ENCODE results near the gene PCGF2.
A peak's percentile ranks its signal among the peaks of the same experiment; 100 is the strongest.
"Not testable (repeated sequence)": the region's sequence is repeated elsewhere in the genome, so short reads cannot be mapped to it uniquely, and the experiment has no call there.

PCGF2 gene

DNA sequence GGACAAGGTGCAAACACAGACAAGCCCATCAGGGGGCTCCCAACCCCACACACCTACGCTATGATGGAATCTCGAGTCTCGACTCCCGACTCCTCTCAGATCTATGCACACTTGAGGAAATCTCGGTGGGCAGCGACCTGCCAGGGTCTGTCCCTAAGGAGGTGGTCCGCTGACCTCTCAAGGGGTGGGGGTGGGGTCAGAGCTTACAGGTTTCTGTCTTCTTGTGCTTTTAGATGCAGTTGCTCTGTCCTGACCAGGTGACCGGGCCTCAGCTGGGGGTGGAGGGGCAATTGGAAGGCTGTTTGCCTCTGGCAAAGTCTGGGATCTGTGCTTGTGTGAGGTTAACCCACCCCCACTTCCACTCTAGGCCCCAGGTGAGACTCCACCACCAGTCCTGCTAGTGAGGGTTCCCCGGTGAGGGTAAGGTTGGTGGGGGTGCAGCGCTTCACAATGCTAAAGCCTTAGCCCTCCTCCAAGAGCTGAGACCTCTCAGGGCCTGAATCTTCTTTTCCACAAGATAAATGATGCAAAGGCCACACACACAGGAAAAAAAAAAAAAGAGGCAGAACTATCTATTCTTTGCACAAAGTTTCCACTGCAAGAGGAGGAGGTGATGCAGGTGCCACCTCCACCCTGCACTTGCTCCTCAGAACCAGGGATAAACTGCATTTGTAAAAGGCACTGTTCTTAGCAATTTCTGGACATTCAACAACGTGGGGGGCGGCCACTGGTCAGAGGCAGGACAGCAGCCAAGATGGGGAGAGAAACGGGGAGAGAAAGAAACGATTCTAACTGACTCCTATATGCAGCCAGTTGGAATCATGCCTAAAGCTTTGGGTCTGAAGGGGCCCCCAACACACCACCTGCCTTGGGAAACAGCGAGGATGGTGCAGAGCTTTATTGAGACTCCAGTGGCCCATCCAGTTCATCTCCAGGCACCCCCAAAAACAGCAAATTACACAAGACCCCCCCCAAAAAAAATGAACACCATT is 13.9 kb downstream of the PCGF2 start:
- peak; percentile 32 for DNase-seq

DNA sequence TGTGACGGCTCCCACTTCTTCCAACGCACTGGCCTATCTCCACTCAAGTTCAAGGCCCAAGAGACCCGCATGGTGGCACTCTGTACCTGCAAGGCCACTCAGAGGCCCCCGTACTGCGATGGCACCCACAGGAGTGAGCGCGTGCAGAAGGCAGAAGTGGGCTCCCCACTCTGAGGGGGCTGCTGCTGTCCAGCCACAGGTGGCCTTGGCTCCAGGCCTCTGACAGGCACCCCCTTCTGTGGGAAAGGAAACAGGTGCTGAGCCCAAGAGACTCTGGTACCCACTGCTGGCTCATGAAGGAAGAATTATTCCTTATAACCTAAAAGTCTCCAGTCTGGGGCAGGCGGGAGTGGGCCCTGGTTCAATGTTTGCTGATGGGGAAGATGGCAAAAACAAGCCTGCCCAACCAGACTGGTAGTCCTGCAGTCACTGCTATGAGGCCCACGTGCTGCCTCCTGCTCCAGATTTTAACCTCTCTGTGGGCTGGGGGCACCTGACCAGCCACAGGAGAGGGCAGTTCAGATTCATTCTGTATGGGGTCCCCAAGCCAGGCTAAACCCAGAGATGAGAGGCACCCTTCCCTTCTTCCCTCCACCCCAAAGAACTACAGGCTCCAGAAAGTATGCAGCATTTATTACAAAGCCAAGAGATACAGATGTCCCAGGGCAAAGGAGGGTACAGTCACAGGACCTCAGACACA is 14.7 kb downstream of the PCGF2 start:
- DNase-seq: peak; percentile 19

- peak; percentile 23 for DNase-seq
These were observed 15.5 kb downstream of the PCGF2 start for GRCh38 chr17:38732376-38733281.

- DNase-seq: peak; percentile 46
These were observed 16.4 kb downstream of the PCGF2 start for GRCh38 chr17:38731526-38732294.

DNA sequence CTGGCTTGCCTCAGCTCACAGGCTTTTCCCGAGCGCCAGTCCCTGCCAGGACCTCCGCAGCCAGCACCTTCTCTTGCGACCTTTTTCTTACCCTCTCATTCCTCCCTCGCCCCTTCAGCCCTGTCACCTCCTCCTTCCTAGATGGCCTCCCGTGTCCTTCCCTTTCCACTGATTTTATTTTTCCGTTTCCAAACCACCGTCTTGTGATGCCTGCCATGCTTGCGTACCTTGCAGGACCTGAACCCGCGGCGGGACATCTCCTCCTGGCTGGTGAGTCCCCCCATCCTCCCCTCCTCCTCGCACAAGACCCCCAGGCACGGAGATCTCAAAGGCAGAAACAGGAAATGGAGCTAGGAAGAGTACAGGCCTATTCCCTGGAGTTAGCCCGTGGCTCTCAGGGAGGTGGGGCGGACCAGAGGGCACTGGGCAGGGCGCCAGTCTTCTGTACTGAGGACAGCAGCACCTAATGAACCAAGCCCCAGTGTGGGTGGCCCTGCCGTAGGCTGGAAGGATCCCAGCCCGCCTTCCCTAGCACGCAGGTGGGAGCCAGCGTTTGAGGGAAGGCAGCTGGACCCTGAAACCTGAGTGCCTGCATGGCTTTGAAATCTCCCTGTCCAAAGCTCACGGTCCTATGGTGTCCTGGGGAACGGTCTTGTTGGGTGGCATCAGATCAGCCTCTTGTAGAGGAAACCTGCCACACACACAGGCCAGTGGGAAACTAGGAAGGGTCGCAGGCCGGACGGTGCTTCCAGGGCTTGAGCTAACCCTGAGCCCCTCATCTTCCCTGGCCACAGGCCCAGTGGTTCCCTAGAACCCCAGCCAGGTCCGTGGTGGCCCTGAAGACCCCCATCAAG is 17.4 kb downstream of the PCGF2 start:
- peak; percentile 64 for DNase-seq

GRCh38 chr17:38729886-38730525 is 18.1 kb downstream of the PCGF2 start, which contains the start of gene CISD3:
CISD3 (plus strand) TSS chr17:38730341; CDS start chr17:38730359, 18 bp downstream.
- DNase-seq: peak; percentile 88

DNA sequence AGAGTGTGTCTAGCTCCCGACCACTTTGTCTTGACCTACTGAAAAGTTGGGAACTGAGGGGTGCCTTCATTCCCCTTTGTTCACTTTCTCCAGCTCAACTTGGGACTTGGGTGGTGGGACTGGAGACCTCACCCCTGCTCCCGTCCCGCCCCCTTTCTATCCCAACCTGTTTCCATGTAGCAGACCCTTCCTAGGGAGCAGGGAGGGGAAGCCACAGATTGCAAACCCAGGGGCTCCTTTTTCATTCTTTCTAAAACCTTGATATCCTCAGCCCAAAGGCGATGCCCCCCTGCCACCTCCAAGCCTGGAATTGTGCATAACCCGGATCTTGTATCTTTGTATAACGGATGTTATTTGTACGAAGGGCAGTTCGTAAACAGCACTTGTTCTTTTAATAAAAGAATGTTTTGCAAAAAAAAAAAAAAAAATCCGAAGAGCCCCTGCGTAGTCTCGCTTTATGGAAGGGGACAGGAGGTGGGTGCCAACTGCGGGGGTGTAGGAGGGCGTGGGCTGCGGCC is 18.7 kb downstream of the PCGF2 start:
- DNase-seq: no peak

DNA sequence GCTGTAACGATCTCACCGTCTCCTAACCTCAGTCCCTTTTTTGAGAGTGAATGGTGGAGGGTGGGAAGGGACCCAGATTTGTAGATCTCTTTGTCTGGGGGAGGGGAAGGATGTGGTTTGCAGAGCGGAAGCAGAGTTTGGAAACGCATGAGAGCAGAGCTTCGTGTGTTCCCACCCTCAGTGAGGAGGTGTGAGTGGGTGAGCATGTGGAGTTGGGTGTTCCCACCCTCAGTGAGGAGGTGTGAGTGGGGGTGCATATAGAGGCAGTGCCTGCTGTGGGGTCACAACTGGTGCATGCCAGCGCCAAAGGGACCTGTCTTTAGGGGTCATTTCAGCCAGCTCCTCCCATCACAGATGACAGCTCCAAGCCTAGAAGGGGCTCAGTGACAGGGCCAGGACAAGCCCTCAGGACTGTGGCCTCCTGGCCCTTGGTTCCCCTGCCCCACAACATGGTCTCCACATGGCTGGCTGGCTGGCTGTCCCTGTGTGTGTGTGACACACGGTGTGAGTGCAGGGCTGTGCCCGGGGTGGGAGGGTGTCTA is 19.8 kb downstream of the PCGF2 start:
- peak; percentile 42 for DNase-seq

GRCh38 chr17:38727736-38728135 is 20.4 kb downstream of the PCGF2 start:
- DNase-seq: no peak

DNA sequence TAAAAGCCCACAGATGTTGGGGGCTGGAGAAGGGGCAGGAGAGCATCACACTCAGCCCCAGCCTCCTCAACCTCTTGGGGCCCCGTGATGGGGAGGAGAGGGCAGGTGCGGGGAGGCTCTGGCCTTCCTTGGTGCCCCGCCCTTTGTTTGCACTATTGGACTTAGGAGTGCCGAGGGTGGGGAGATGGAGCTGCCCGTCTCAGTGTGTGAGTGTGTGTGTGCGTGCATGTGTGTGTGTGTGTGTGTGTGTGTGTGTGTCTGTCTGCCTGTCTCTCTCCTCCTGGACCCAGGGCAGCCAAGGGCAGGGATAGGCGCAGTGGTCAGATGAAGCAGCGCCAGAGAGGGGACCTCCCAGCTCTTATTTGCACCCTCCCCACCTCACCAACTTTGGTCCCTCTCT is 22.0 kb downstream of the PCGF2 start:
- not testable (repeated sequence) for DNase-seq

DNA sequence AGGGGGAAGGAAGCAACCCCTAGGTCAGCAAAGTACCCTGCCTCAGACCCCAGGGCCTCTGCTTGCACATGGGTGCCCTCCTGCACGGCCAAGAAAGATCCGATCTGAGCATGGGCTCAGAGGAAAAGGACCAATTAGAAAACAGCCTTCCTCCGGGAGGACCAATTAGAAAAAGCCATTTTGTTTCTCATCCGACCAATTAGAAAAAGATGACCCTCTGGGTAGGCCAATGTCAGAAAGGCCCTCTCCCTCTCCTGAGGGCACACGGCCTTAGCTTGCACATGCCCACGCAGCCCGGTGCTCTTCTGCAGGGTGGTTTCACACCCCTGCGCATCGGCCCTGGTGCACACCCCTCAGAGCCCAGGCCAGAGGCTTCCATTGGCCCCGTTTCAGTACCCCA is 23.1 kb downstream of the PCGF2 start:
- DNase-seq: no peak

GRCh38 chr17:38724337-38724988 is 23.7 kb downstream of the PCGF2 start:
- DNase-seq: peak; percentile 89

GRCh38 chr17:38721802-38722201 is 26.3 kb downstream of the PCGF2 start:
- no peak for DNase-seq

DNA sequence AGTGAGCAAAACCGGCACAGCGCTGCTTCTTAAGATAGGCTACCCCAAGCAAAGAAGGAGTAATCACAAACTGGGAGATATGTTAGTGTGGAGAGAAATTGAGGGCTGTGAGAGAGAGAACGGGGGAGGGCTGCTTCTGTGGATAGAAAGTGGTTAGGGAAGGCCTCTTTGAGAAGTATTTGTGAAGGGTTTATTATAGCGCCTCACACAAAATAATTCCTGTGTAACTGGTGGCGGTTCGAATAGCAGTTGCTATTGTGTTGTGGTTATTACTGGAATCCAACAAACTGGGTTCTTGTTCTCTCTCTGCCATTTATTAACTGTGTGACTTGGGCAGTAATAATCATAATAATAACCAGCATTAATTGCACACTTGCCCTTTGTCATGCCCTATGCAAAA is 27.2 kb downstream of the PCGF2 start:
- no peak for DNase-seq

- DNase-seq: no peak
These were observed 28.0 kb downstream of the PCGF2 start for GRCh38 chr17:38719943-38720641.

- no peak for DNase-seq
These were observed 28.7 kb downstream of the PCGF2 start for GRCh38 chr17:38719289-38719942.

GRCh38 chr17:38717139-38717745 is 30.9 kb downstream of the PCGF2 start:
- DNase-seq: no peak
